Amygdala (tissue), 56 donors: Measurements from ENCODE around the gene COX6B2.
A peak's percentile ranks its signal among the peaks of the same experiment; 100 is the strongest.

Experiments used
- DNase-seq, 56 donors: peaks; one replicate each; lab custom pipeline; 2025; lab: John Stamatoyannopoulos, UW

Gene COX6B2

DNA sequence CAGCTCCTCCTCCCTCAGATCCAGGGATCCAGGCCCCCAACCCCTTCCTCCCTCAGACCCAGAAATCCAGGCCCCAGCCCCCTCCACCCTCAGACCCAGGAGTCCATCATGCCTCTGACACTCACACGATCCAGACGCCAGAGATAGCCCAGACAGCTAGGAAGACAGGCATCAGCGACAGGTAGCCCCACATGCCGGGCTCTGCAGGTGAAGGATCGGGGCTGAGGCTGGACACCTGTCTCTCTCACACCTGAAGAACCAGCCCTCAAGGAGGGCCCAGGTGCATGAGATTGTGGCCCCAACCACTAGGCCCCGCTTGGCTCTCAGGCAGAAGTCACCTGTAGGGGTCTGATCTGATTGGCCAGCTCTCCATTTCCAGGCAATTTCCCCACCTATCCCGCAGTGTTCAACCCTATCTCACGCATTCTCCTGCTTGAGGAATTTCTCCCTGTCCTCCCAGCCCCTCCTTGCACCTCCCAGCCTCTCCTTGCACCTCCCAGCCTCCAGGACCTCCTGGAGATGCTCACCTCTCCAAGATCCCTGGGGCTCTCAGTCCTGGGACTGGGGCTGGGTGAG, 33.6 kb downstream of the COX6B2 start:
- no peak for DNase-seq

DNA sequence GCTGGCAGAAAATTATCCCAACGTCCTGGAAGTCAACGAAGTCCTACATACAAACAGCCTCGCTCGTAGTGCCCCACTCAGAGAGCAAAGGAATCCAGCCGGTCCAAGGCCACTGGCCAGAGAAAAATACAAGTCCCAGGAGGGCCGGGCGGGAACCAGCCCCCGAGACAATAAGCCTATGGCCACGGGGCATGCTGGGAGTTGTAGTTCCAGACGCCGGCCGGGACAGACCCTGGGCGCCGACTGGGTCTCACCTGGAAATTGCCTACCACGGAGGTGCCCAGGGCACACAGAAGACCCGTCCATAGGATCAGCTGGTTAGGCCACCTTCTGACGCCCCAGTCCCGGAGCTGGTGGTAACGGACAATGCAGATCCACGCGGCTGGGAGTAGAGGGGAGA, 34.7 kb downstream of the COX6B2 start:
- DNase-seq: peak in 24 of 56 donors; percentile 4 to 70 (median 26)

DNA sequence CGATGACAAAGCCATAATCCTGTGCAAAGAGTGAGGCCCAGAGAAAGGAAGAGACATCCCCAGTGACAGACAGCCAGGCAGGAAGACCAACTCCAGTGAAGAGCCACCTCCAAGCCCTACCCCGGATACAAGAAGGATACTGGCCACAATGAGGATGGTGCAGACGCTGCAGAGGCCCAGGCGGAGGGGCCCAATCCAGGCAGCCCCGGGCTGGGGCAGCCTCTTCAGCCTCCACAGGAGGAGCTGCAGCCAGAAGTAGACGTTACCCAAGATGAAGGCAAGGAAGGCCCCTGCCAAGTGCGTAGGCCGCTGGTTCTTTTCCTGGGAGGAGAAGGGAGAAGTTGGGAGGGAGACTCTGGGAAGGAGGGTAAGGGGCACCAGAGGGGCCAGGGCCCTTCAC, 37.9 kb downstream of the COX6B2 start:
- DNase-seq: no peak

DNA sequence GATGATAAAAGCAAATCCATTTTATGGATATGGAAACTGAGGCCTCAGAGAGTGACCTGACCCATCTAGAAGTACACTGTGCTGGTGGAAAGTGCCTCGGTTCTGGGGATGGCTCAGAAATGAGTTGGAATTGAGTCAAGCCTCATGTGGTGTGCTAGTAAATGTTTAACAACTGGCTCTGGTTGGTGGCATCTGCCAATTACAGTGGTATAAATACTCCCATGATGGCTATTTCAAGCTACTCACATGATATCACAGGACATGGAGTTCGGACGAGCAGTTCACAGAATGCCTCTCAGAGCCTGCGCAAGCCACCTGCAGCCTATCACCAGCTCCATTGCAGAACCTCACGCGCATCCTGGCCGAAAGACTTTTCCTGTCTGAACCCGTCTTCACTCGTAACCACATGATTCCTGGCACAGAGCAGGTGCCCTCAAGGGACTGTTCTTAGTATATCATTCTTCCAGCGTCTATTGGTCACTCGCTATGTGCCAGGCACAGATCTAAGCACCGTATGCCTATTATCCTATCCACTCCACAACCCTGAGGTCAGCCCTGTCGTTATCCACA, 38.5 kb downstream of the COX6B2 start:
- no peak for DNase-seq

DNA sequence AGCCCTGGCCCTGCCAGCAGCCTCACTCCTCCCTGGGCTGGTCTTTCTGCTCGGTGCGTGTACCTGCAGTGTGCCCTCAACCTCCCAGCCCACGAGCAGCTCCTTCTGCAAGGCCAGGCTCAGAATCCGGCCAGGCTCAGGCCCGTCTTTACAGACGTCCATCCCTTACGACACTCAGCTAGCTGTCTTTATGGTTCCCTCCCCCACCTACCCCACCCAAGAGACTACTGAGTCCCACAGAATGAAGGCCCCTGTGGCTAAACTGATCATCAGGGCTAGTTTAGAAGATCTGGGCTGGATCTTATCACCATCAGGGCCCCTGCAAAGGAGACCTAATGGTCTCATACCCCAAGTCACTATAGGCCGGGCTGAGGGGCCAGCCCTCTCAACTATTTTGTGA, 40.1 kb downstream of the COX6B2 start:
- no peak for DNase-seq

DNA sequence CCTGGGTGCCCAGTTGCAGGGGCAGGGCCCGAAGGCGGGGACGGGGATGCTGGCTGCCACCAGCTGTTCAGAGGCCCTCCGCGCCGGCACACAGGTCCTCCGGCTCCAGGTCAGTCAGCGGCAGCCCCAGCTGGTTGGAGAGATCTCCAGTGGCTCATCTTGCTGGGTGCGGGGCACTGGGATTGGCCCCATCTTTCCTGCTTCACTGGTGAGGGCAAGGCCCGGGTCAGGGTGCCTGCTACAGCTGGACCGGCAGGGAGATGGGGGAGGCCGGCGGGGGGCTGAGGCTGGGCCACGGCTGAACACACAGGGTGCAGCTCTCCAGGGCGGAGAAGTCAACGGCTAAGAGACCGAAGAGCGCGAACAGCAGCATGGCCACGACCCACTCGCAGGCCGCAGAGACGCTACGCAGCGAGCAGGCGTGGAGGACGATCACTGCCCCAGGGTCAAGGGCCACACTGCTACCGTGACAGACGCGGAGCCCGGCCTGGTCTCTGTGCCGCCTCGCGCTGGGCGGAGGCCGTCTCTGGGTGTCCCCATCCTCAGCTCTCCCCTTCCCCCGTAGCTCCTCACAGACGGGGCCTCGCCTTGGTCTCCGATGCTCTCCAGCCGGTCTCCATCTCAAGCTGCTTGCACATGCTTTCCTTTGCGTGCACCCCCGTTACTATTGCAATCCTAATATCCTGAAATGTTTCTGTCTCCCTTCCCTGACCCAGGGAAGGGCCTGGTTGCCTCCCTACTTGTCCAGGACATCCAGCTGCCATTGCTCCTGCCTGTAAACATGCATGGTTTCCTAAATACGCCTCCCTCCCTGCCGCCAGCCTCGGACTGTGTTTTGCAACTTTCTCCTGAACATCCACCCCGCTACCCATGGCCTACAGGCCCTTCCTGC, 41.7 kb downstream of the COX6B2 start:
- no peak for DNase-seq

DNA sequence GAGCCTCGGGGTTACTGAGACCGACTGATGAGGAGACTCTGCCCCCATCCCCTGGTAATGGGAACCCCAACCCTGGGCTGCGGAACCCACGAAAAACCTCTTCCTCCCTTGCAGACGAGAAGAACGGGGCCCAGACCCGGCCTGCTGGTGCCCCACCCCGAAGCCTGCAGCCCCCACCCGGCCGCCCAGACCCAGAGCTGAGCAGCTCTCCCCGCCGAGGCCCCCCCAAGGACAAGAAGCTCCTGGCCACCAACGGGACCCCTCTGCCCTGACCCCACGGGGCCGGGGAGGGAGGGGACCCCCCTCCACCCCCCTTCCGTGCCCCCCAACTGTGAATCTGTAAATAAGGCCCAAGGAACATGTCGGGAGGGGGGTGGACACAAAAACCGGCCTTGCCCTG, 42.7 kb downstream of the COX6B2 start:
- DNase-seq: no peak

DNA sequence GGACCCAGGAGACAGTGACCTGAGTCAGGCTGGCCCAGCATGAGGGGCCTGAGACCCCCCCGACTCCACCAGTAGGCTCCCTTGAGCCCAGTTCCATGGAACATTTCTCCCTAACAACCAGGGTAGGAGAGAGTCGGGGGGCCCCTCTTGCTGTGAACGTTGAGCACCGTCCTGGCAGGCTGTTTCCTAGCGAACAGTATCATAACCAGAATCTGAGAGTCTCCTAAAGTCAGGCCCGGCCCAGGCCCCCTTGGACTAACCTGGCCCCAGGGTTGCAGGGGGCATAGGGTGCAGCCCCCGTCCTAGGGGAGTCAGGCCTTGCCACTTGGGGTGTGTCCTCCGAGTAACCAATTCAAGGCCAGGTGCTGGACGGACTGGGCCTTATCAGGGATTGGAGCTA, 43.1 kb downstream of the COX6B2 start:
- no peak for DNase-seq

DNA sequence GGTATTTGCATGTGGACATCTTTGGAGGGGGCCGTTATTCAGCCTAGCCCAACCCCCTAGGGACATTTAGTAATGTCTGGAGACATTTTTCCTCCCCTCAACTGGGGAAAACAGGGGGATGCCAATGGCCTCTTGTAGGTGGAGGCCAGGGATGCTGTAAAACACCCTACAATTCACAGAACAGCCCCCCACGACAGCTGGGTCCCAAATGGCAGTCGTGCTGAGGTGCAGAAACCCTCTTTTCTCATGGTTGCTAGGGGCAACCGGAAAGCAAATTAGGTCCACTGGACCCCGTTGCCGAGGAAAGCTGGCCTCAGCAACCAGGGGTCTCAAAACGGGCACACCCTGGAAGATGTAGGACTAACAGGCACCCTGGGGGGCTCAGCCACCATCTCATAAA, 44.0 kb downstream of the COX6B2 start:
- no peak for DNase-seq

DNA sequence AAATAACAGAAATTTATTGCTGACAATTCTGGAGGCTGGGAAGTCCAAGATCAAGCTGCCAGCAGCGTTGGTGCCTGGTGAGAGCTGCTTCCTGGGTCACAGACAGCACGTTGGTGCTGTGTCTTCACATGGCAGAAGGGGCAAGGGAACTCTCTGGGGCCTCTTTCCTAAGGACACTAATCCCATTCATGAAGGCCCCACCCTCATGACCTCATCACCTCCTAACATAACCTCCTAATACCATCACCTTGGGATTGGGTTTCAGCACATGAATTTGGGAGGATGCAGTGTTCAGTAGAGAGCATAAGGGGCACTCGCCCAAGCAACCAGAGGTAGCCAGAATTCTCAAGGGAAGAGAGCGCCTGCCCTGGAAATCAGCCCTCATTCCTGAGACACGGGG, 45.1 kb downstream of the COX6B2 start:
- DNase-seq: no peak

DNA sequence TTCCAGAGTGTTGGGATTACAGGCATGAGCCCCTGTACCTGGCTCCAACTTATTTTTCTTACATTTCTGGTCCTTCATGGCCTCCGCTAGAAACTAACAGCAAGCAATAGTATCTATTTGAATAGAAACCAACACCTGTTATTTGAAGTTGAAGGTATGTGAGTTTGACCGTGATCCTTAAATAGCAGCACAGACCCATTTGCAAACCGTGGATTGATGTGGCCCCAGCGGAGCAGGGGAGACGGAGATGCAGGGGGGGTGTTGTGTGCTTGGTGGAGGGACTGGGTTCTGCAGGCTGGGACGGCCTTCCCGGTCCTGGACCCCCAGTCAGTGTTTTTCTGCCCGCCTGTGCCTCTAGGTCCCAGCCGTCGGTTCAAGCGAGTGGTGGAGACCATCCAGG, 46.2 kb downstream of the COX6B2 start:
- no peak for DNase-seq

DNA sequence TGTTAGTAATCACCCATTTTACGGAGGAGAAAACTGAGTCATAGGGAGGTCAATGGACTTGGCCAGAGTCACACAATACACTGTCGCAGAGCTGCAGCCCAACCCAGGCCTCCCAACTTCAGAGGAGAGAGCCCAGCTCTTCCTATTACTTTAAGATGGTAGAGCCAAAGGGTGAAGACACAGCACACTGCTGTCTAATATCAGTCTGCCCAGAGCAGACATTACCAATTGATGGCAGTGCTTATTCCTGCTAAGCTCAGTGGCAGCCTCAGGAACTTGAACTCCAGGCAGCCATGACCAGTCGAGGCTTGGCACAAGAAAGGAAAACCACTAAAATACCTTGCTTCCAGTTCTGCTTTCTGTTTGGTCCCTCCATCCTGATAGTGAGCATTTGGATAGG, 47.8 kb downstream of the COX6B2 start:
- no peak for DNase-seq

DNA sequence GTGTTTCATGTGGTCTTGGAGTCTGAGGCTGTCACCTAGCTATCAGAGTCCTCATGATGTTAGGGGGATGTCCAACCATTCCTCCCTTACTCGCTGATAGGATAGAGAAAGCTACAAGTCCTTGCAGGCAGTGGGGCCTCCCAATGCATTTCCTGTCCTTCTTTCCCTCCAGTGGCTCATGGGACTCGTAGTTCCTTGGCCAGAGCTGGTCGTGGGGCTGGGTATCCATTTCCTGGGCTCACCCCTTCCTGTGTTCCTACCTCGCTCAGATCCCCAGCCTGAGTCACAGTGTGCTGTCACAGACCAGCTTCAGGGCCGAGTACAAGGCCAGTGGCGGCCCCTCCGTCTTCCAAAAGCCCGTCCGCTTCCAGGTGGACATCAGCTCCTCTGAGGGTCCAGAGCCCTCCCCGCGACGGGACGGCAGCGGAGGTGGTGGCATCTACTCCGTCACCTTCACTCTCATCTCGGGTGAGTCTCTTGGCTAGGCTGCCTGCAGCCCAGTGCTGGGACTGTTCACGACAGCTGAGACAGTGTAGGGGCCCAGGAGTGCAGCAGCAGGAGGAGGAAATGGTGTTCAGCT, 48.4 kb downstream of the COX6B2 start:
- no peak for DNase-seq

DNA sequence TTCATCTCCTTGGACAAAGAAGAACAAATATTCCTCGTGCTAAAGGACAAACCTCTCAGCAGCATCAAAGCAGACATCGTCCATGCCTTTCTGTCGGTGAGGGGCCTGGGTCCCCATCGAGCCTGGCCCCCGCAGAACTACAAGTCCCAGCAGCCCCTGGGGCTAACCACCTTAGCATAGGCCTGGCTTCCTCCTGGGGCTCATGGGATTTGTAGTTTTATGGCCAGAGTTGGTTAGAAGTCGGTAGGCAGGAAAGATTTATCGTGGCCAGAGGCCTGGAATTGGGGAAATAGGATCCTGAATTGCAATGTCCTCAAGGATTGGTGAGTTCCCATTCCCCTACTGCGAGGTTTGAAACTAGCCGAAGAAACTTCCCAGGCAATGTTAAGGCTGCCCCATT, 49.0 kb downstream of the COX6B2 start:
- peak in 1 of 56 donors; percentile 14 for DNase-seq

DNA sequence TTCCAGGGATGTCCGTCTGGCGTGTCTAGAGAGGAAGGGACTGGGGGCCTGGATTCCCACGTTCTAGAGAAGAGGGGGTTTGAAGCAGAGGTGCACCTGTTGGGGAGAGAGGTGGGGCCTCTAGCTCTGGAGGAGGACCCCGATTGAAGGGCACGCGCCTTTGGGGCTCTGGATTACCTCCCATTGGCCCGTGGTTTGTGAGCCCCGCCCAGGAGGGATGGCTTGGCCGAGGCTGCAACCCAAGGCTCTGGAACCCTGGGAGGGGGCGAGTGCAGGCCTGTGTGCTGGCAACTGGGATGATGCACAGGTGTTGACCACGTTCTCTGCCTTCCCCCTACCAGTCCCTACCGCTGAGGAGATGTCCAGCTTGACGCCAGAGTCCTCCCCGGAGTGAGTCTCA, 49.5 kb downstream of the COX6B2 start:
- DNase-seq: no peak

DNA sequence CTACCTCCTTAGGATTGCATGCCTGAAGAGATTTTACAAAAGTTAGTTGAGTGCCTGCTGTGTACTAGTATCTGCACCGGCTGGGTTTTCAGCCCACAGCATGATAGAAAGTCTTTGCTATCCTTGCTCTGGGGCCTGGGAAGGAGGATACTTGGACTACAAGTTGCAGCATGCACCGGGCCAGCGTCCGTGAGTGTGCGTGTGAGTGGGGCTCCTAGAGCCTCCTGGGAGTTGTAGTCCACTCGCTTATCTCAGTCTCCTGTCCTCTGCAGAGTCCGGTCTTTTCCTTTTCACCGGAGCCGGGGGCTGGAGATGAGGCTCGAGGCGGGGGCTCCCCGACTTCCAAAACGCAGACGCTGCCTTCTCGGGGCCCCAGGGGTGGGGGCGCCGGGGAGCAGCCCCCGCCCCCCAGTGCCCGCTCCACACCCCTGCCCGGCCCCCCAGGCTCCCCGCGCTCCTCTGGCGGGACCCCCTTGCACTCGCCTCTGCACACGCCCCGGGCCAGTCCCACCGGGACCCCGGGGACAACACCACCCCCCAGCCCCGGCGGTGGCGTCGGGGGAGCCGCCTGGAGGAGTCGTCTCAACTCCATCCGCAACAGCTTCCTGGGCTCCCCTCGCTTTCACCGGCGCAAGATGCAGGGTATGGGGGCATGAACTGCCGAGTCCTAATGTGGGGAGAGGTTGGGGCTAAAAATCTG, 50.1 kb downstream of the COX6B2 start:
- DNase-seq: no peak

DNA sequence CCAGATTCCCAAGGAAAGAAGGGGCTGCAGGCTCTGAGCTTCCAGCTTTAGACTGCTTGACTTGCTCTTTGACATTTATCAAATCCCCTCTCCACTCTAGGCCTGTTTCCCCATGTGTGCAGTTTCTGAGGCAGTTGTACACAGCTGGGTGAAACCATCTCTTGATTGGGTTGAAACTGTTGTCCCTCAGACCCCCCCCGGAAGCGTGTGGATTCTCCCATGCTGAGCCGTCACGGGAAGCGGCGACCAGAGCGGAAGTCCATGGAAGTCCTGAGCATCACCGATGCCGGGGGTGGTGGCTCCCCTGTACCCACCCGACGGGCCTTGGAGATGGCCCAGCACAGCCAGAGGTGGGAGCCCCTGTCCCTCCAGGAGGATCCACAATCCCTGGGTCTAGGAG, 51.0 kb downstream of the COX6B2 start:
- no peak for DNase-seq

DNA sequence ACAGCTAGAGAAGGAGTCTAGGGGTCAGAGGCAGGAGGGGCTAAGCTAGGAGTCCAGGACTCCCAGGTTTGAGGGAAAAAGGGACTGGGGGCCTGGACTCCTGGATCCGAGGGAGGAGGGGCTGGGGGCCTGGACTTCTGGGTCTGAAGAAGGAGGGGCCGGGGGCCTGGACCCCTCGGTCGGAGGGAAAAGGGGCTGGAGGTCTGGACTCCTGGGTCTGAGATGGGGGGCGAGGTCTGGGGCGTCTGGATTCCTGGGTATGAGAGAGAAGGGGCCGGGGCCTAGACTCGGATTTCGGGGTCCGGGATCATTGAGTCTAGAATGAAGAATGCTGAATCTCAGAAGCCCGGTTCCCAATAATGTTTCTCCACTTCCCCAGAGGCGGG, 52.2 kb downstream of the COX6B2 start:
- DNase-seq: no peak

DNA sequence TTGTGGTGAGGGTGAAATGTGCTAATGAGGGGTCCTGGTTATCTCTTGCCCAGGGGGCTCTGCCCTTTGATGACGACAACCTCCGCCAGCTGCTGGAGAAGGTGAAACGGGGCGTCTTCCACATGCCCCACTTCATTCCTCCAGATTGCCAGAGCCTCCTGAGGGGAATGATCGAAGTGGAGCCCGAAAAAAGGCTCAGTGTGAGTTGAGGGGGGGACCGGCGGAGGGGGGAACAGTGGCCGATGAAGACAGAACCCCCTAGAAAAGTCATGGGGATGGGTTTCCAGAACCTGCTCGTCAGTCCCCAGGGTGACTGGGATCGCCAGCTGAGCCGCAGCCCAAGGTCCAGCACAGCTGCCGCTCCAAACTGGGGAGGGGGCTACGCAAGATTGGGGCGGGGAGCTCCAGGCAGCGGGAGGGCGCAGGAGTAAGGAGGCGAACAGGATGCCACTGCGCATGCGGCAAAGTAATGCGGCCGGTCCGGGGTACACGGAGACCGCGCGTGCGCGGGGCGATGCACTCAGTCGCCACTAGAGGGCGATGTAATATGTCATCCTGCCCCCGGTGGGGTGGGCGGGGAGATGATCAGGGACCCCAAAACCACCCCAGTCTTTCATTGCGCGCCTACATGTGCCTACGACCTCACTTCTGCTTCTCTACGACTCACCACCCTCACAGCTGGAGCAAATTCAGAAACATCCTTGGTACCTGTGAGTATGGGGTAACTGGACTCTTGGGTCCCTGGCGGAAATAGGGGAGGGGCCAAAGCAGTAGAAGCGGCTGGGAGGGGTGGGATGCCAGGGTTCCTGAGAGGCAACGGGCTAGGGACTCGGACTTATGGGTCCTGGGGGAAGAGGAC, 52.8 kb downstream of the COX6B2 start:
- peak in 55 of 56 donors; percentile 14 to 88 (median 67) for DNase-seq

DNA sequence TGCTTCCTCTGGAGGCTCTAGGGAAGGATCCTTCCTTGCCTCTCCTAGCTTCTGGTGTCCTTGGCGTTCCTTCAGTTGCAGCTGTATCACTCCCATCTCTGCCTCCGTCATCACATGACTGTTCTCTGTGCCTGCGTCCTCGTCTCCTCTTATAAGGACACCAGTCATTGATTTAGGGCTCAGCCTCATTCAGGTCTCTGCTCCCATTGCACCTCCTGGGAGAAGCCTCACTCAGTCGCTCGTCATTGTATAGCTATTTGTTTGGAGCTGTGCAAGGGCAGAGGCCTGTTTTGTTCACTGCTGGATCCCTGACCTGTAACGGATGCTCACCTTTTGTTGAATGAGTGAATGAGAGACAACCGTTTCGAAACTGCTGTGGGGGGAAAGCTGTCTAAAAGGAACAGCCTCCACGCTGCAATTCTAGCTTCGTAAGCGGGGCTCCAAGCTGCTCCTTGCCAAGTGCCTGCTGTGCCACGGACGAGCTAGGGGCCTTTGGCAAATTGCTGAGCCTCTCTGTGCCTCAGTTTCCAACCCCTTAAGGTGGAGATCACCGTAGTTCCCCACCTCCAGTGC, 53.5 kb downstream of the COX6B2 start:
- peak in 17 of 56 donors; percentile 13 to 52 (median 23) for DNase-seq
